HL-60 (cell line): Measurements from ENCODE around the gene FTO.

Experiments used
- DNase-seq, 2 experiments: peaks; one replicate each; pipeline ENCODE4 v3.0.0-alpha.2; 2010 to 2020; ENCODE audit warnings: low read depth in 1 of 2, low spot score in 1 of 2
- H3K27ac ChIP-seq: fragments of 250-450 bp; sonication (Bioruptor Pico); replicated peaks from 2 replicates; pipeline ENCODE4 v1.5.1; 2020; ENCODE audit warnings: mild to moderate bottlenecking, moderate library complexity
- H3K27me3 ChIP-seq: fragments of 250-450 bp; sonication (Bioruptor Pico); 2 replicates; pipeline ENCODE4 v1.5.1; 2021; ENCODE audit warnings: mild to moderate bottlenecking, moderate library complexity; ENCODE audit not compliant: insufficient read depth, poor library complexity, severe bottlenecking
- H3K4me3 ChIP-seq: replicated peaks from 2 replicates; pipeline ENCODE4 v1.5.1; 2011; ENCODE audit warnings: mild to moderate bottlenecking, control low read depth, low read length; ENCODE audit not compliant: insufficient read depth
- CTCF ChIP-seq: IDR thresholded peaks from one replicate; pipeline ENCODE4 v1.5.1; 2011; ENCODE audit warnings: low read length, control low read depth, inconsistent platforms; ENCODE audit not compliant: insufficient read depth
- GABPA ChIP-seq: IDR thresholded peaks from 2 replicates; pipeline ENCODE4 v1.6.1; 2012; ENCODE audit warnings: low read depth
- POLR2AphosphoS5 ChIP-seq: IDR thresholded peaks from 2 replicates; pipeline ENCODE4 v1.6.1; 2012; ENCODE audit warnings: low read depth
- REST ChIP-seq: IDR thresholded peaks from 2 replicates; pipeline ENCODE4 v1.6.1; 2012; ENCODE audit warnings: low read depth; ENCODE audit not compliant: insufficient replicate concordance
- SPI1 ChIP-seq: IDR thresholded peaks from 2 replicates; pipeline ENCODE4 v1.6.1; 2012; ENCODE audit warnings: low read depth, mild to moderate bottlenecking, borderline replicate concordance

Gene FTO

GRCh38 chr16:53966821-53967571 lies 263.0 kb downstream of the FTO start:
- DNase-seq = no peak
- H3K27ac ChIP-seq = no peak overlapping the region
- no peaks in the 10 kb centered on the region for H3K27me3 ChIP-seq
- TF ChIP-seq POLR2AphosphoS5 (no peak), GABPA (no peak), SPI1 (no peak), CTCF (no peak), REST (no peak)
- H3K4me3 ChIP-seq = no peak overlapping the region

- H3K27ac ChIP-seq = no peak overlapping the region
- H3K4me3 ChIP-seq = no peak overlapping the region
- no peak for DNase-seq
- no peaks in the 10 kb centered on the region for H3K27me3 ChIP-seq
- TF ChIP-seq POLR2AphosphoS5 (no peak), CTCF (no peak), SPI1 (no peak), GABPA (no peak)
Observed at GRCh38 chr16:53967572-53967971, 263.6 kb downstream of the FTO start.

- DNase-seq = no peak
- Histone ChIP-seq H3K27ac (no peak overlapping the region), H3K4me3 (no peak overlapping the region), H3K27me3 (no peaks in the 10 kb centered on the region)
- TF ChIP-seq POLR2AphosphoS5 (no peak), CTCF (no peak), GABPA (no peak), SPI1 (no peak), REST (no peak)
Observed at GRCh38 chr16:53968454-53968853, 264.5 kb downstream of the FTO start.
